ENCODE data around the gene MYO16.

DNA sequence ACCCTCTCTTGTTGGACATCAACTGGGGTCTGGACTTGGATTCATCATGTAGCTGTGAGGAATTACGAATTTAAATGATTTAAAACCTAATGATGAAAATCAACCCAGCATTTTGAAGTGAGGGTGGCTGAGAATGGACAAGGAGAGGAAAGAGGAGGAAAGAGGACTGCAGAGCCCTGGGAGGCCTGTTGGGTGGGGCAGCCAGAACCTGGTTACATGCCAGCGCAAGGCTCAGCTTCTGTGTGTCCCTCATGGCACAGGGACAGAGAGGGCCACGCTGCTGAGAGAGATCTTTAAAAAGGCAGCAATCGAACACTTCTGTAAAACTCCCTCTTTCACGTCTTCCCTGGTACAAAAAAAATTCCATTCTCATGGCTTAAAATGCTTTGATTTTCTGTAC is 292.7 kb downstream of the MYO16 start:
- TF ChIP-seq, protein P1, sequence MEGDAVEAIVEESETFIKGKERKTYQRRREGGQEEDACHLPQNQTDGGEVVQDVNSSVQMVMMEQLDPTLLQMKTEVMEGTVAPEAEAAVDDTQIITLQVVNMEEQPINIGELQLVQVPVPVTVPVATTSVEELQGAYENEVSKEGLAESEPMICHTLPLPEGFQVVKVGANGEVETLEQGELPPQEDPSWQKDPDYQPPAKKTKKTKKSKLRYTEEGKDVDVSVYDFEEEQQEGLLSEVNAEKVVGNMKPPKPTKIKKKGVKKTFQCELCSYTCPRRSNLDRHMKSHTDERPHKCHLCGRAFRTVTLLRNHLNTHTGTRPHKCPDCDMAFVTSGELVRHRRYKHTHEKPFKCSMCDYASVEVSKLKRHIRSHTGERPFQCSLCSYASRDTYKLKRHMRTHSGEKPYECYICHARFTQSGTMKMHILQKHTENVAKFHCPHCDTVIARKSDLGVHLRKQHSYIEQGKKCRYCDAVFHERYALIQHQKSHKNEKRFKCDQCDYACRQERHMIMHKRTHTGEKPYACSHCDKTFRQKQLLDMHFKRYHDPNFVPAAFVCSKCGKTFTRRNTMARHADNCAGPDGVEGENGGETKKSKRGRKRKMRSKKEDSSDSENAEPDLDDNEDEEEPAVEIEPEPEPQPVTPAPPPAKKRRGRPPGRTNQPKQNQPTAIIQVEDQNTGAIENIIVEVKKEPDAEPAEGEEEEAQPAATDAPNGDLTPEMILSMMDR (conservative IDR thresholded peaks at IDR 0.05 in 1 of 2, IDR thresholded peaks at IDR 0.05 in 1 of 2; ENCODE audit: low read depth in 1 of 2, low read length in 2 of 2): no peak
- TF ChIP-seq EZH2 (IDR thresholded peaks at IDR 0.05; ENCODE audit: low read length, missing control alignments): no peak
